ENCODE measurements around the gene UNC5B.

GRCh38 chr10:71346731-71347130 is 134.4 kb downstream of the UNC5B start:
- no peak for TF ChIP-seq CTCF (conservative IDR thresholded peaks at IDR 0.05; ENCODE audit: low read depth, low read length)
- no peak for TF ChIP-seq EZH2 (IDR thresholded peaks at IDR 0.05; ENCODE audit: borderline replicate concordance, low read depth, low read length, poor library complexity, severe bottlenecking)

All from A673 (cell line).